Liver (tissue), 3 donors: ENCODE results near the gene TESPA1.

Source experiments
- ATF3 ChIP-seq: IDR thresholded peaks from 2 replicates; pipeline ENCODE4 v1.6.1; 2016; ENCODE audit warnings: antibody characterized with exemption
- CTCF ChIP-seq: fragments of 150-350 bp; IDR thresholded peaks from 2 replicates; pipeline ENCODE4 v1.5.1; 2017; ENCODE audit warnings: improper control_type of control experiment, low read depth, low read length; ENCODE audit not compliant: missing input control
- EGR1 ChIP-seq, 2 donors: IDR thresholded peaks; 2 replicates each; pipeline ENCODE4 v1.6.1; 2016 to 2018; ENCODE audit warnings: antibody characterized with exemption in 2 of 2, low read depth in 2 of 2
- GABPA ChIP-seq, 2 donors: IDR thresholded peaks in 1 of 2; conservative IDR thresholded peaks in 1 of 2; 2 replicates each; pipeline ENCODE4 v1.6.1; 2016; ENCODE audit warnings: antibody characterized with exemption in 2 of 2, mild to moderate bottlenecking in 1 of 2, moderate library complexity in 1 of 2
- JUND ChIP-seq, 2 donors: IDR thresholded peaks; 2 replicates each; pipeline ENCODE4 v1.6.1; 2016; ENCODE audit warnings: antibody characterized with exemption in 2 of 2
- MAX ChIP-seq: IDR thresholded peaks from 2 replicates; pipeline ENCODE4 v1.6.1; 2016; ENCODE audit warnings: antibody characterized with exemption
- REST ChIP-seq: IDR thresholded peaks from 2 replicates; pipeline ENCODE4 v1.6.1; 2016; ENCODE audit warnings: antibody characterized with exemption, mild to moderate bottlenecking
- SP1 ChIP-seq: IDR thresholded peaks from 2 replicates; pipeline ENCODE4 v1.6.1; 2018; ENCODE audit warnings: antibody characterized with exemption, mild to moderate bottlenecking
- TAF1 ChIP-seq: conservative IDR thresholded peaks from 2 replicates; pipeline ENCODE4 v1.6.1; 2016; ENCODE audit warnings: antibody characterized with exemption, mild to moderate bottlenecking
- YY1 ChIP-seq: IDR thresholded peaks from 2 replicates; pipeline ENCODE4 v1.6.1; 2016; ENCODE audit warnings: antibody characterized with exemption, mild to moderate bottlenecking
- donor health status: healthy.
- donor health status: healthy.

- TF ChIP-seq CTCF (no peak), GABPA (IDR thresholded peaks at IDR 0.05 in 1 of 2, conservative IDR thresholded peaks at IDR 0.05 in 1 of 2) (no peak), YY1 (no peak), SP1 (no peak), JUND (IDR thresholded peaks at IDR 0.05) (no peak), MAX (no peak), EGR1 (IDR thresholded peaks at IDR 0.05; ENCODE audit: low read depth in 2 of 2) (no peak), ATF3 (no peak), TAF1 (no peak), REST (no peak)
Measured at GRCh38 chr12:54997929-54998522, 13.5 kb upstream of the TESPA1 start.
